Skeletal muscle cell (primary cell): Measurements from ENCODE around the gene KRTAP6-2.

ENCODE experiments used
- DNase-seq: peaks from one replicate; pipeline ENCODE4 v3.0.0-alpha.2; 2010; ENCODE audit warnings: low read depth
- H3K4me3 ChIP-seq: 2 replicates; pipeline ENCODE4 v1.5.1; 2011; ENCODE audit warnings: low read depth, mild to moderate bottlenecking, control low read depth, low read length, moderate library complexity

The KRTAP6-2 gene

DNA sequence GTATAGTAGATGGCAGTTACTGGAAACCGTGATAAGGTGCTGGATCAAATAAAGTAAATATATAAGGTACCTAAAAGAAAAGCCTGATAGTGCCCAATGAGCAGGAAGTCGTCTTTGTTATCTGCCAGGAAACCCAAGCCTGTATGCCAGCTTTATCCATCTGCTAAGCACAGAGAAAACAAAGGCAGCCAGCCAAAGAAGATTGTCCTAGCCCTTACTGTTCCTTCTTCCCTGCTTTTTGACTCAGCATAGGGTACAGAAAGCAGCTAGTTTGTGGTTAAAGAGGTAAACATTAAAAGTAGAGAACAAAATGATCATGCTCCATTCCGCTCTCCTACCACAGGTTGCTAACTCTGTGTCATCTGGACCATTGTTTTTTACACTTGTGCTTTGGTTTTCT is 18.6 kb downstream of the KRTAP6-2 start:
- H3K4me3 ChIP-seq, result no peak overlapping the region
- DNase-seq, result no peak

DNA sequence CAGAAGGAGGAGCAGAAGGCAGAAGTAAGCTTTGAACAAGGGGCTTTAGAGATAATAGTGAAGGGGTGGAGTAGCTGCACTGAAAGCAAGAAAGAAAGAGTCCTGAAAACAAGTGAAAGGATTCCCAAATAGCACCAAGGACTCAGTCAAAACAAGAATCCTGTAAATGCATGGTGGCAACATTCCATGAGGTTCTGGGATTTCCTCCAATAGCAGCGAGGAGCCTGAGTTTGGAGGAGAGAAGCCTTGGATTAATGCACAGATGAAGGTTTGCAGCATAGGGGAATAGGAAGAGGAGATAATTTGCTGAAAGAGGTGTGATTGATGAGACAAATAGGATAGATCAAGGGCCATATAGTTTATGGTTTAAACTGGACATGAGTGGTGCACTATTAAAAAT is 19.4 kb downstream of the KRTAP6-2 start:
- no peak overlapping the region for H3K4me3 ChIP-seq
- DNase-seq, result no peak

GRCh38 chr21:30577766-30578165 is 20.9 kb downstream of the KRTAP6-2 start:
- DNase-seq, result no peak
- no peak overlapping the region for H3K4me3 ChIP-seq

DNA sequence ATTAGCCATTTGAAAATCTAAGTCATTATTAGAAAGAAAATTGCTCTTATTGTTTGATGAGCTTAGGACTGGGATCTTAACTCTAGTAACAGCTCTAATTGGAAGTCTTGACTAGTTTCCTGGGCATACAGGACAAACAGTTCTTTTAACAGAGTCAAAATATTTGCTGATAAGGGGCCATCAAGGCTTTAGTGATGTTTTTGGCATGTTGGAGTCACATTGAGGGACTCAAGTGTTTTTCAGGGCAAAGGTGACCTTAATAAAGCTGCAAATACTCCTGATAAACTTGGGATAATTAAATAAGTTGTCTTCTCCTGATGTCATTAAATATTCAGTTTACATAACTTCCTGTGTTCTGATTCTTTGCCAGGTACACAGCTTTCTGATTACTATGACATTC is 31.1 kb downstream of the KRTAP6-2 start:
- DNase-seq, result no peak
- H3K4me3 ChIP-seq, result no peak overlapping the region

DNA sequence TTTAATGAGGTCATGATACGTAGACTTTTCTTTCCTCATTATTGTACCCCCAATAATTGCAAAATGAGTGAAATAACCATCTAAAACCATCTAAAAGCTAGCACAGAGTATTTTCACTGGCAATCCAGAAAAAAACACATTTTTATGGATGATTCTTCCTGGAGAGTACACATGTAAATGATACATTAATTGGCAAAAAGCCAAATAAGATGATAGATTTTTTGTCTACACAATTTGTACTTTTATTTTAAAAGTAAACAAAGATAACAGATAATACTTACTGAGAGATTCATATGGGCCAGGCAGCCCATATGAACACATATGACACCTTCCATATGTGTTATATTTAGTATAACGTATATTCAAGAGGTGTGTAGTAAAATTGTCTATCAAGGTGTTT is 35.1 kb downstream of the KRTAP6-2 start:
- DNase-seq, result no peak
- H3K4me3 ChIP-seq, result no peak overlapping the region

DNA sequence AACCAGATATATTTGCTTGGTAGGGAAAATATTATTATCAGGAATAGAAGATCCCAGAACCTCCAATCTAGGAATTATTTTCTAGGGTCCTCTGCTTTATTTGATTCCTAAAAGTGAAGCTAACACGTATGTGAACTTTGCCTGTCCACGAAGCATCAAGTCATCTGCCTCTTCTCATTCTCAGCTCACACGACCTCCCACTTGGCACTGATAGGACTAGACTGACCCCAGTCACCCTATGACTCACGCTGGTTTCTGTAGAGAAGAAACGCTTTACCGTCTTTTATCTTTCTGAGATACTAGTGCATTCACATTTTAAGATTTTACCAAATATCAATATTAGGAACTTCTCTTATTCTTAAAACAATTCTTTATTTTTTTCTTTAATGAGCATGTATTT is 35.6 kb downstream of the KRTAP6-2 start:
- DNase-seq, result no peak

DNA sequence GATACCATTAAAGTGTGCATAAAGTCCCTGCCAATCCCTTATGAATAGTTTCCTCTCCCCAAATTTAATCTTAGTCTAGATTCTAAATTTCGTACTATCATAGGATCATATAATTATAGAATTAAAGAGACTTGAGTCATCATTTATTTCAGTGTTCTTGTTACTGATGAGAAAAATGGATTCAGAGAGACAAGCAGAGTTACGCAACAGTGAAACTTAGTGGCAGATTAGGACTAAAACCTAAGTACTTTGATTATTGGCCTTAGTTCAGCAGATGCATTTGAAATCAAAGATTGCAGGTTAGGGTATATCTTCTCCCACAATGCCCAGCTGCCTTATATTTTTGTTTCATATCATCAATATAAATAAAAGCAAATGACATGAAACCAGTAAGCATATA is 36.7 kb downstream of the KRTAP6-2 start:
- DNase-seq, result no peak
- H3K4me3 ChIP-seq, result no peak overlapping the region

More for the DNA sequence above, 35.6 kb downstream of the KRTAP6-2 start:
- H3K4me3 ChIP-seq, result no peak overlapping the region

GRCh38 chr21:30561264-30561895 is 37.3 kb downstream of the KRTAP6-2 start, which contains the start of gene KRTAP19-7:
TSS of gene KRTAP19-7 (minus strand) at chr21:30561314. CDS start at chr21:30561289, 25 bp downstream.
- no peak for DNase-seq
- no peak within 1 kb of the TSS for H3K4me3 ChIP-seq

DNA sequence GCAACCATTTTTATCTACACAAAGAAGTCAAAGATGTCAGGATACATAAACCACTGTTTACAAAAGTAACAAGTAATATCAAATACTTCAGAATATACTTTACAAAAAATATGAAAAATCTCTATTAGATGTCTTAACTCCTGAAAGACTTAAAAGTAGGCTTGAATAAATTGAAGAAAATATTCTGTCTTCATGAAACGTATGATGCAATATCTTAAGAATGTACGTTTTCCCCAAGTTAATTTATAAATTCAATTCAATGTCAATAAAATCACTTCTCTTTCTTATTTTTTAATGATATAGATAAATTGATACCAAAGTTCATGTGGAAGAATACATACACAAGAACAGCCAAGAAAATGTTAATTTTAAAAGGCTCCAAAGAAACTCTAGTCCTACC is 43.6 kb downstream of the KRTAP6-2 start:
- no peak overlapping the region for H3K4me3 ChIP-seq
- no peak for DNase-seq

GRCh38 chr21:30552782-30553181 is 45.9 kb downstream of the KRTAP6-2 start:
- H3K4me3 ChIP-seq, result no peak overlapping the region

More at GRCh38 chr21:30552782-30553181, 45.9 kb downstream of the KRTAP6-2 start:
- DNase-seq, result no peak
